ENCODE measurements around the gene CENPX.

GRCh38 chr17:82060001-82060380 lies 37.3 kb upstream of the CENPX start:
- TF ChIP-seq POLR2AphosphoS5 (IDR thresholded peaks at IDR 0.05; ENCODE audit: borderline replicate concordance, low read depth, low read length) (no peak), EZH2 (IDR thresholded peaks at IDR 0.05) (no peak)
